ENCODE data around the gene DGUOK.

GRCh38 chr2:73916666-73917065 lies 10.0 kb upstream of the DGUOK start:
- TF ChIP-seq SUZ12 (IDR thresholded peaks at IDR 0.05; ENCODE audit: extremely low read depth, insufficient read depth, insufficient read length) (no peak), YY1 (IDR thresholded peaks at IDR 0.05; ENCODE audit: insufficient read depth, insufficient read length) (no peak), ZNF274 (IDR thresholded peaks at IDR 0.05; ENCODE audit: low read depth, low read length) (no peak)

Data from NT2/D1 (cell line).